OCI-LY7 (cell line): Measurements from ENCODE around the gene AUTS2. TPM values are rescaled to one million over a fixed set of nuclear protein-coding genes. Genes with fewer than 3 reads are reported as not detected.
A peak's percentile ranks its signal among the peaks of the same experiment; 100 is the strongest.

Experiments used
- BruUV-seq: library from RNA; stranded (reverse); fragments of 400-500 nt; replicated peaks from 2 replicates; lab custom pipeline; 2021; lab: Mats Ljungman, UMichigan
- CTCF ChIA-PET: fragments of 300-600 bp; sonication (Branson Sonifier 250); formaldehyde crosslinking; loops from one replicate; lab custom pipeline; 2022; ENCODE audit warnings: antibody characterized with exemption; ENCODE audit not compliant: unreplicated experiment; lab: Charles Lee
- POLR2A ChIA-PET: fragments of 300-600 bp; sonication (Branson Sonifier 250); formaldehyde crosslinking; loops from one replicate; lab custom pipeline; 2022; ENCODE audit warnings: antibody characterized with exemption; lab: Charles Lee
- DNase-seq: peaks from one replicate; pipeline ENCODE4 v3.0.0-alpha.2; 2015; ENCODE audit warnings: low spot score
- H2AFZ ChIP-seq: fragments of 200-600 bp; sonication (generic), shearing (Covaris generic); 2 replicates; pipeline ENCODE4 v1.6.1; 2014; ENCODE audit warnings: mild to moderate bottlenecking, antibody characterized with exemption, low read length, moderate library complexity
- H3K27ac ChIP-seq: fragments of 200-600 bp; sonication (generic); 2 replicates; pipeline ENCODE4 v1.5.1; 2014; ENCODE audit warnings: mixed run types, low read depth, mild to moderate bottlenecking, moderate library complexity, low read length, inconsistent platforms; ENCODE audit not compliant: poor library complexity, severe bottlenecking
- H3K36me3 ChIP-seq: fragments of 200-600 bp; sonication (generic); 2 replicates; pipeline ENCODE4 v1.6.1; 2014; ENCODE audit warnings: mild to moderate bottlenecking, antibody characterized with exemption, low read length, moderate library complexity, mixed read lengths; ENCODE audit not compliant: insufficient read depth
- H3K4me1 ChIP-seq: fragments of 200-600 bp; sonication (generic); 2 replicates; pipeline ENCODE4 v1.5.1; 2014; ENCODE audit warnings: mild to moderate bottlenecking, low read length; ENCODE audit not compliant: insufficient read depth, poor library complexity, severe bottlenecking
- H3K4me2 ChIP-seq: fragments of 200-600 bp; sonication (generic); 2 replicates; pipeline ENCODE4 v1.6.1; 2014; ENCODE audit warnings: mild to moderate bottlenecking, low read length
- H3K4me3 ChIP-seq: fragments of 200-600 bp; sonication (generic); 2 replicates; pipeline ENCODE4 v1.5.1; 2014; ENCODE audit warnings: mild to moderate bottlenecking, low read depth, low read length; ENCODE audit not compliant: poor library complexity, severe bottlenecking
- H3K79me2 ChIP-seq: fragments of 200-600 bp; sonication (generic); 2 replicates; pipeline ENCODE4 v1.6.1; 2016; ENCODE audit warnings: low read depth, mild to moderate bottlenecking, low read length, moderate library complexity, mixed read lengths; ENCODE audit not compliant: insufficient read depth
- H3K9me2 ChIP-seq: fragments of 200-600 bp; sonication (generic); 2 replicates; pipeline ENCODE4 v1.6.1; 2016; ENCODE audit warnings: mild to moderate bottlenecking, low read length, mixed read lengths; ENCODE audit not compliant: insufficient read depth
- H3K9me3 ChIP-seq: fragments of 200-600 bp; sonication (generic); 2 replicates; pipeline ENCODE4 v1.6.1; 2014; ENCODE audit warnings: mild to moderate bottlenecking, mixed run types, low read length, mixed read lengths
- H4K20me1 ChIP-seq: fragments of 200-600 bp; sonication (generic); 2 replicates; pipeline ENCODE4 v1.6.1; 2014; ENCODE audit warnings: mild to moderate bottlenecking, antibody characterized with exemption, low read length, moderate library complexity, mixed read lengths; ENCODE audit not compliant: insufficient read depth
- CTCF ChIP-seq: fragments of 200-600 bp; sonication (generic); conservative IDR thresholded peaks from 2 replicates; pipeline ENCODE4 v1.5.1; 2014; ENCODE audit warnings: mild to moderate bottlenecking, antibody characterized with exemption, low read length, moderate library complexity, mixed read lengths
- EZH2phosphoT487 ChIP-seq: fragments of 200-600 bp; sonication (generic); IDR thresholded peaks from 2 replicates; pipeline ENCODE4 v1.6.1; 2018; ENCODE audit warnings: low read depth, borderline replicate concordance, mild to moderate bottlenecking, mixed run types, antibody characterized with exemption, low read length, moderate library complexity, mixed read lengths
- intact Hi-C: fragments of 100-400 bp; cut with micrococcal nuclease; formaldehyde crosslinking; loops from one replicate; pipeline ENCODE4 v1.10.0; 2022; ENCODE audit not compliant: unreplicated experiment
- total RNA-seq, 2 experiments: library from RNA; depleted of rRNA in 1 of 2; stranded (reverse); fragments of >200 nt in 1 of 2; shearing (Covaris generic) in 1 of 2; gene quantifications; 2 replicates each; pipeline ENCODE4 v1.2.3, GENCODE V29; 2014 to 2022

AUTS2 gene
- total RNA-seq, 2 experiments from 2014 or later, result 37.9 to 78.5 TPM

DNA sequence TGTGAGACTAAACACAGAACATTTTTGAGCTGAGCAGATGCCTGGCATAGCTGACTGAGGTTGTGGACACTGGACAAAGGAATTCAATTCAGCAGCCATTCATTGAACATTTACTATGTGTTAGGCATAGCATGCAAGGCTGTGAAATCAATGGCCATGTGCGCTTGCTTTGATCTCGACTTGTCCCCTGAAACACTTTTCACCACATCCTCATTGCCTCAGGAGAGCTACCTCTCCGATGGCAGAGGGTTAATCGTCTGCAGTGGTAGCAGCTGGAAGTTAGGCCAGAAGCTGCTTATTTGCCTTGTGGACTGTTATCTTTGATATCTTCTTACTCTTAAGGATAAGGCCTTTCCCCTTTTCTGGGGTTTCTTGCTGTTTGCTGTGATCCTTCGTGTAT is 297.8 kb downstream of the AUTS2 start:
- H3K36me3 ChIP-seq, result peaks cover 24% of the 10 kb centered on the region
- H3K4me1 ChIP-seq, result peaks cover 72% of the 10 kb centered on the region
- POLR2A ChIA-PET, result interaction anchor here (0.5 to 1.5 kb wide), 6 partner anchors 11 to 100 kb away, joined by 3 to 11 read pairs (median 3); no protein-coding TSS in a partner anchor
- H4K20me1 ChIP-seq, result no peaks in the 10 kb centered on the region
- TF ChIP-seq CTCF, result no peak
- TF ChIP-seq EZH2phosphoT487, result no peak
- no peak overlapping the region for H2AFZ ChIP-seq
- H3K4me3 ChIP-seq, result no peak overlapping the region
- no peak for DNase-seq
- H3K27ac ChIP-seq, result no peak overlapping the region
- no TSS peak for BruUV-seq
- 0 out of 2 replicates have a peak overlapping the region, but pooled peaks have one; percentile 4 for H3K4me2 ChIP-seq
- peaks cover 65% of the 10 kb centered on the region; the same call in 1 of the 2 replicates for H3K79me2 ChIP-seq
- CTCF ChIA-PET, result interaction anchor here (1.1 kb wide), 1 partner anchor 158 kb away, joined by 3 read pairs; no protein-coding TSS in a partner anchor
- intact Hi-C loops, result loop anchor here (5.0 kb wide), 1 partner anchor 801 kb away; no protein-coding TSS in a partner anchor
- no peaks in the 10 kb centered on the region for H3K9me3 ChIP-seq
- H3K9me2 ChIP-seq, result no peaks in the 10 kb centered on the region

DNA sequence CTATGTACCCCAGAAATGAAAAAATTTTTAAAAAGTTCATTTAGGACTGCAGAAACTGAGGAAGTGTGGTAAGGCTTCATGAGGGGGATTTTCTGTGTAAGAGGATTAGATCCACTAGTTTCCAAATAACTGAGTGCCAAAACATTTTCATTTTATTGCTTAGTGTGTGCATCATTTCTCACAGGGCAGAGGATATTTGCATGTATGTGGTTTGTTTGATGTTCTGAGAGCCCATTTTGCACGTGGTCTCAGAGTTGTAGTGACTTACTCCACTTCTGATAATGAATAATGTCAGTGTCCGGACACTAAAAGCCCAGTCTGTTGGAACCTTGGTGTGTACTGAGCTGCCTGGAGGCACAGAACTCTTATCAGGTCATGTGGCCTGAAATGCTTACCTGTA is 299.9 kb downstream of the AUTS2 start:
- no peaks in the 10 kb centered on the region for H3K9me3 ChIP-seq
- DNase-seq, result peak; percentile 77
- H2AFZ ChIP-seq, result no peak overlapping the region
- H3K36me3 ChIP-seq, result peaks cover 24% of the 10 kb centered on the region
- peaks cover 45% of the 10 kb centered on the region; the same call in 1 of the 2 replicates for H3K79me2 ChIP-seq
- H3K4me3 ChIP-seq, result peak overlapping the region; percentile 29
- H3K4me2 ChIP-seq, result peak overlapping the region; percentile 61
- intact Hi-C loops, result loop anchor here (5.0 kb wide), 1 partner anchor 799 kb away; no protein-coding TSS in a partner anchor
- no TSS peak for BruUV-seq
- H3K9me2 ChIP-seq, result no peaks in the 10 kb centered on the region
- H3K4me1 ChIP-seq, result peaks cover 55% of the 10 kb centered on the region
- TF ChIP-seq CTCF, result no peak
- no peak for TF ChIP-seq EZH2phosphoT487
- peak overlapping the region; percentile 28 for H3K27ac ChIP-seq
- CTCF ChIA-PET, result no interaction called here
- H4K20me1 ChIP-seq, result no peaks in the 10 kb centered on the region
- POLR2A ChIA-PET, result no interaction called here

DNA sequence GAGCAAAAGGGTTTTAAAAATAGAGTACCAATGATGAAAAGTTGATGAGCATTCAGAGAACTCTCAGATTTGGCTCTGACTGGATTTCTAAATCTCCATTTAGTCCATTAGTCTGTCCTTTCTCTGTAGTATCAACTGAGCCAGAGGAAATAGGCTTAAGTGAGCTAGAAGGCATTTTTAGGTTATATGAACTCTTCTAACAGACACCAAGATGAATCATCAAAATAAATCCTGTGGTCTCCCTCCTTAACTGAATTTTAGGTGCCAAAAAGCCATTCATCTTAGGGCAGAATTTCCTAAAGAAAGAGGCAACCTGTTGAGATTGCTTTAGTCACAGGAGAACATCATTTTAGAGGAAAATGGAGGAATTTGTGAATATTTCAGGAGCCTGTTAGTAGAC is 305.1 kb downstream of the AUTS2 start:
- no peaks in the 10 kb centered on the region for H4K20me1 ChIP-seq
- peaks cover 6% of the 10 kb centered on the region; the same call in 1 of the 2 replicates for H3K79me2 ChIP-seq
- intact Hi-C loops, result no loop called here
- CTCF ChIA-PET, result no interaction called here
- no peak overlapping the region for H2AFZ ChIP-seq
- peaks cover 19% of the 10 kb centered on the region for H3K36me3 ChIP-seq
- no peak overlapping the region for H3K27ac ChIP-seq
- no peak overlapping the region for H3K4me2 ChIP-seq
- no peak overlapping the region for H3K4me3 ChIP-seq
- DNase-seq, result no peak
- peaks cover 24% of the 10 kb centered on the region for H3K4me1 ChIP-seq
- no TSS peak for BruUV-seq
- POLR2A ChIA-PET, result interaction anchor here (1.8 kb wide), 1 partner anchor 9 kb away, joined by 5 read pairs; no protein-coding TSS in a partner anchor
- no peaks in the 10 kb centered on the region for H3K9me3 ChIP-seq
- TF ChIP-seq CTCF (no peak), EZH2phosphoT487 (no peak)
- no peaks in the 10 kb centered on the region for H3K9me2 ChIP-seq
